ENCODE measurements around the gene CACNA2D3.

DNA sequence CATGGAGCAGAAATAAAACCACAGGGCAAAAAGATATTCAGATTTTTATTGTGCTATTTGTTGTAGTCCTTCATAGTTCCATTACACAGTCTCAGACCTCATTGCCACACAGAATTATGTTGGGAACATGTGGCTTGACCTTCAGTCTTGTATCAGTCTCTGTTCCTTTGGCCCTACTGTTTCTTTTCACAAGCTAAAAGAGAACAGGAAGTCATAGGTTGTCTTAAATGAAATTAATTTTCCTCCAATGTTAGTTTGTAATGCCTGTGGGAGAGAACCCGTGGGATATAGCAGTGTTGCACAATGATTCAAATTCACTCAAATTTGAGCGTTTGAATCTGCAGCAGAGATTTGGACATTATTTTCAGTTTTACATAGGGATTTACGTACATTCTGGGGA lies 445.6 kb downstream of the CACNA2D3 start:
- TF ChIP-seq, protein P1, sequence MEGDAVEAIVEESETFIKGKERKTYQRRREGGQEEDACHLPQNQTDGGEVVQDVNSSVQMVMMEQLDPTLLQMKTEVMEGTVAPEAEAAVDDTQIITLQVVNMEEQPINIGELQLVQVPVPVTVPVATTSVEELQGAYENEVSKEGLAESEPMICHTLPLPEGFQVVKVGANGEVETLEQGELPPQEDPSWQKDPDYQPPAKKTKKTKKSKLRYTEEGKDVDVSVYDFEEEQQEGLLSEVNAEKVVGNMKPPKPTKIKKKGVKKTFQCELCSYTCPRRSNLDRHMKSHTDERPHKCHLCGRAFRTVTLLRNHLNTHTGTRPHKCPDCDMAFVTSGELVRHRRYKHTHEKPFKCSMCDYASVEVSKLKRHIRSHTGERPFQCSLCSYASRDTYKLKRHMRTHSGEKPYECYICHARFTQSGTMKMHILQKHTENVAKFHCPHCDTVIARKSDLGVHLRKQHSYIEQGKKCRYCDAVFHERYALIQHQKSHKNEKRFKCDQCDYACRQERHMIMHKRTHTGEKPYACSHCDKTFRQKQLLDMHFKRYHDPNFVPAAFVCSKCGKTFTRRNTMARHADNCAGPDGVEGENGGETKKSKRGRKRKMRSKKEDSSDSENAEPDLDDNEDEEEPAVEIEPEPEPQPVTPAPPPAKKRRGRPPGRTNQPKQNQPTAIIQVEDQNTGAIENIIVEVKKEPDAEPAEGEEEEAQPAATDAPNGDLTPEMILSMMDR (IDR thresholded peaks at IDR 0.05; ENCODE audit: poor library complexity, severe bottlenecking) = no peak
- TF ChIP-seq EZH2 (IDR thresholded peaks at IDR 0.05; ENCODE audit: borderline replicate concordance, insufficient read depth, low read length, poor library complexity, severe bottlenecking) = no peak
- TF ChIP-seq, protein P2, sequence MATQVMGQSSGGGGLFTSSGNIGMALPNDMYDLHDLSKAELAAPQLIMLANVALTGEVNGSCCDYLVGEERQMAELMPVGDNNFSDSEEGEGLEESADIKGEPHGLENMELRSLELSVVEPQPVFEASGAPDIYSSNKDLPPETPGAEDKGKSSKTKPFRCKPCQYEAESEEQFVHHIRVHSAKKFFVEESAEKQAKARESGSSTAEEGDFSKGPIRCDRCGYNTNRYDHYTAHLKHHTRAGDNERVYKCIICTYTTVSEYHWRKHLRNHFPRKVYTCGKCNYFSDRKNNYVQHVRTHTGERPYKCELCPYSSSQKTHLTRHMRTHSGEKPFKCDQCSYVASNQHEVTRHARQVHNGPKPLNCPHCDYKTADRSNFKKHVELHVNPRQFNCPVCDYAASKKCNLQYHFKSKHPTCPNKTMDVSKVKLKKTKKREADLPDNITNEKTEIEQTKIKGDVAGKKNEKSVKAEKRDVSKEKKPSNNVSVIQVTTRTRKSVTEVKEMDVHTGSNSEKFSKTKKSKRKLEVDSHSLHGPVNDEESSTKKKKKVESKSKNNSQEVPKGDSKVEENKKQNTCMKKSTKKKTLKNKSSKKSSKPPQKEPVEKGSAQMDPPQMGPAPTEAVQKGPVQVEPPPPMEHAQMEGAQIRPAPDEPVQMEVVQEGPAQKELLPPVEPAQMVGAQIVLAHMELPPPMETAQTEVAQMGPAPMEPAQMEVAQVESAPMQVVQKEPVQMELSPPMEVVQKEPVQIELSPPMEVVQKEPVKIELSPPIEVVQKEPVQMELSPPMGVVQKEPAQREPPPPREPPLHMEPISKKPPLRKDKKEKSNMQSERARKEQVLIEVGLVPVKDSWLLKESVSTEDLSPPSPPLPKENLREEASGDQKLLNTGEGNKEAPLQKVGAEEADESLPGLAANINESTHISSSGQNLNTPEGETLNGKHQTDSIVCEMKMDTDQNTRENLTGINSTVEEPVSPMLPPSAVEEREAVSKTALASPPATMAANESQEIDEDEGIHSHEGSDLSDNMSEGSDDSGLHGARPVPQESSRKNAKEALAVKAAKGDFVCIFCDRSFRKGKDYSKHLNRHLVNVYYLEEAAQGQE (IDR thresholded peaks at IDR 0.05; ENCODE audit: borderline replicate concordance) = no peak
- no peak for TF ChIP-seq SMC3 (conservative IDR thresholded peaks at IDR 0.05; ENCODE audit: poor library complexity)
- TF ChIP-seq EP300 (conservative IDR thresholded peaks at IDR 0.05; ENCODE audit: poor library complexity, severe bottlenecking) = no peak
- no peak for TF ChIP-seq TAF1 (IDR thresholded peaks at IDR 0.05; ENCODE audit: low read depth)

Data from neural cell (in vitro differentiated cells).